ENCODE results near the gene ANXA9. TPM values are rescaled to one million over a fixed set of nuclear protein-coding genes. Genes with fewer than 3 reads are reported as not detected.

ANXA9 gene
- total RNA-seq, 2 donors from 2014 or later = not detected

DNA sequence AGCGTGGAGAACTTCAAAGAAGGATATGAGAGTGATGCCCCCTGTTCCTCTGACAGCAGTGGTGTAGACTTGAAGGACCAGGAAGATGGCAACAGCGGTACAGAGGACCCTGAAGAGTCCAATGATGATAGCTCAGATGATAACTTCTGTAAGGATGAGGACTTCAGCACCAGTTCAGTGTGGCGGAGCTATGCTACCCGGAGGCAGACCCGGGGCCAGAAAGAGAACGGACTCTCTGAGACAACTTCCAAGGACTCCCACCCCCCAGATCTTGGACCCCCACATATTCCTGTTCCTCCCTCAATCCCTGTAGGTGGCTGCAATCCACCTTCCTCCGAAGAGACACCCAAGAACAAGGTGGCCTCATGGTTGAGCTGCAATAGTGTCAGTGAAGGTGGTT lies 21.4 kb upstream of the ANXA9 start:
- TF ChIP-seq, protein P1, sequence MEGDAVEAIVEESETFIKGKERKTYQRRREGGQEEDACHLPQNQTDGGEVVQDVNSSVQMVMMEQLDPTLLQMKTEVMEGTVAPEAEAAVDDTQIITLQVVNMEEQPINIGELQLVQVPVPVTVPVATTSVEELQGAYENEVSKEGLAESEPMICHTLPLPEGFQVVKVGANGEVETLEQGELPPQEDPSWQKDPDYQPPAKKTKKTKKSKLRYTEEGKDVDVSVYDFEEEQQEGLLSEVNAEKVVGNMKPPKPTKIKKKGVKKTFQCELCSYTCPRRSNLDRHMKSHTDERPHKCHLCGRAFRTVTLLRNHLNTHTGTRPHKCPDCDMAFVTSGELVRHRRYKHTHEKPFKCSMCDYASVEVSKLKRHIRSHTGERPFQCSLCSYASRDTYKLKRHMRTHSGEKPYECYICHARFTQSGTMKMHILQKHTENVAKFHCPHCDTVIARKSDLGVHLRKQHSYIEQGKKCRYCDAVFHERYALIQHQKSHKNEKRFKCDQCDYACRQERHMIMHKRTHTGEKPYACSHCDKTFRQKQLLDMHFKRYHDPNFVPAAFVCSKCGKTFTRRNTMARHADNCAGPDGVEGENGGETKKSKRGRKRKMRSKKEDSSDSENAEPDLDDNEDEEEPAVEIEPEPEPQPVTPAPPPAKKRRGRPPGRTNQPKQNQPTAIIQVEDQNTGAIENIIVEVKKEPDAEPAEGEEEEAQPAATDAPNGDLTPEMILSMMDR (IDR thresholded peaks at IDR 0.05) = no peak
- Histone ChIP-seq H3K27me3 (replicated peaks; ENCODE audit: insufficient read depth) (no peaks in the 10 kb centered on the region), H3K4me1 (ENCODE audit: control insufficient read depth in 1 of 2, low read depth in 2 of 2) (no peaks in the 10 kb centered on the region), H3K27ac (no peak overlapping the region), H3K9me3 (no peaks in the 10 kb centered on the region), H3K36me3 (peaks cover 62% of the 10 kb centered on the region), H3K4me3 (no peak overlapping the region)
- ATAC-seq (ENCODE audit: insufficient number of reproducible peaks, low FRiP score, low read depth) (no peak), DNase-seq (ENCODE audit: low spot score) (no peak)

DNA sequence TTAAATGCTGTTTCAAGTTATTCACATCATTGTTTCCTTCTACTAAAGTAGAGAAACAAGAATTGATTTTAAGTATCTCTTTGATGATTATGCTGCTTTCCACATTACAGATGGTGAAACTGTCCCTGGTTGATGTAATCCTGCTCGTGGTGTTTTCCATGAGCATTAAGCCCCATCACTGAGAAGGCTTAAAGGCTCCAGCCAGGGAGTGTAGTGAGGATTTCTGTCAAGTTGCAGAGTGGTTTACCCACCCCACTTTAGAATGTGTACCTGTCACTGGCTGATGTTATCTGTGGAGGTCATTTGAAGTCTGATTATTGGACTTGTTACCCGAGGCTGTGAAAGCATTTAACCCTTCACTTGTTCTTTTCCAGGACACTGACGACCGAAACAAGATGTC lies 20.3 kb upstream of the ANXA9 start:
- Histone ChIP-seq H3K36me3 (peaks cover 72% of the 10 kb centered on the region), H3K27ac (no peak overlapping the region), H3K9me3 (no peaks in the 10 kb centered on the region), H3K4me3 (no peak overlapping the region), H3K4me1 (ENCODE audit: control insufficient read depth in 1 of 2, low read depth in 2 of 2) (no peaks in the 10 kb centered on the region), H3K27me3 (replicated peaks; ENCODE audit: insufficient read depth) (no peaks in the 10 kb centered on the region)
- ATAC-seq (ENCODE audit: insufficient number of reproducible peaks, low FRiP score, low read depth) (no peak), DNase-seq (ENCODE audit: low spot score) (no peak)
- TF ChIP-seq, protein P1 (IDR thresholded peaks at IDR 0.05) = no peak

DNA sequence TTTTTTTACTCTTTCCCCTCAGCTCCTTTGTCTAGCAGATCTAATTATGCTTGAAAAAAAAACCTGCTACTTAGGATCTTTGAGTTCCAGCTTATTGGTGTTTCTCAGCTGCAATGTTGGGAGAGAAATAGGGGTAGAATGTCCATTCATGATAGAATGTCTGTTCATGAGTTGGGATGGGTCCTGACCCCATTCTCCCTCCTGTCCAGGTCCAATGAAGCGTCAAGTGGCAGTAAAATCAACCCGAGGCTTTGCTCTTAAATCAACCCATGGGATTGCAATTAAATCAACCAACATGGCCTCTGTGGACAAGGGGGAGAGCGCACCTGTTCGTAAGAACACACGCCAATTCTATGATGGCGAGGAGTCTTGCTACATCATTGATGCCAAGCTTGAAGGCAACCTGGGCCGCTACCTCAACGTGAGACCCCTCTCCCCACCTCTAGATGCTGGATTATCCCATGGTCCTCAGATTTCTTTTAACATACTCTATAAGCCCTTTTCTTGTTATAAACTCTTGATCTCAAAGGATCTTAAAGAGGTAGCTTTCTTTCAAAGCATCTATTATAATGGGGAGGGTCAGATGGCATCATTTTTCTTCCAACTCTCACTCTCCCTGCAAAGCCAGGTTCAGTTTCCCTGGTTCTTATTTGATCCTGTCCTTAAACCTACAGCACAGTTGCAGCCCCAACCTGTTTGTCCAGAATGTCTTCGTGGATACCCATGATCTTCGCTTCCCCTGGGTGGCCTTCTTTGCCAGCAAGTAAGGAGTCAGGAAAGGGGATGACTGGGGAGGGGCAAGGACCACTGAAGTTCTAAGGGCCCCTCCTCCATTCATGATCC lies 18.6 kb upstream of the ANXA9 start:
- TF ChIP-seq, protein P1 (IDR thresholded peaks at IDR 0.05) = no peak
- Histone ChIP-seq H3K27ac (no peak overlapping the region), H3K4me3 (no peak overlapping the region), H3K4me1 (ENCODE audit: control insufficient read depth in 1 of 2, low read depth in 2 of 2) (no peaks in the 10 kb centered on the region), H3K9me3 (no peaks in the 10 kb centered on the region), H3K36me3 (peaks cover 86% of the 10 kb centered on the region), H3K27me3 (replicated peaks; ENCODE audit: insufficient read depth) (no peaks in the 10 kb centered on the region)
- DNase-seq (ENCODE audit: low spot score) = no peak
- ATAC-seq (ENCODE audit: insufficient number of reproducible peaks, low FRiP score, low read depth) = no peak

DNA sequence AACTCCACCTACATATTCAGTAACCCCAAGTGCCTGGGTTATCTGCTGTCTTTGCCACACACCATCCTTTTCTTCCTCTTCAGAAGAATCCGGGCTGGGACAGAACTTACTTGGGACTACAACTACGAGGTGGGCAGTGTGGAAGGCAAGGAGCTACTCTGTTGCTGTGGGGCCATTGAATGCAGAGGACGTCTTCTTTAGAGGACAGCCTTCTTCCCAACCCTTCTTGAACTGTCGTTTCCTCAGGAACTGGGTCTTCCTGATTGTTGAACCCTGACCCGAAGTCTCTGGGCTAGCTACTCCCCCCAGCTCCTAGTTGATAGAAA lies 18.0 kb upstream of the ANXA9 start:
- TF ChIP-seq, protein P1 (IDR thresholded peaks at IDR 0.05) = no peak
- no peak overlapping the region for H3K4me3 ChIP-seq
- no peaks in the 10 kb centered on the region for H3K4me1 ChIP-seq (ENCODE audit: control insufficient read depth in 1 of 2, low read depth in 2 of 2)
- H3K9me3 ChIP-seq = no peaks in the 10 kb centered on the region
- peaks cover 88% of the 10 kb centered on the region for H3K36me3 ChIP-seq
- no peak for DNase-seq (ENCODE audit: low spot score)
- no peak overlapping the region for H3K27ac ChIP-seq
- H3K27me3 ChIP-seq (replicated peaks; ENCODE audit: insufficient read depth) = no peaks in the 10 kb centered on the region
- no peak for ATAC-seq (ENCODE audit: insufficient number of reproducible peaks, low FRiP score, low read depth)

DNA sequence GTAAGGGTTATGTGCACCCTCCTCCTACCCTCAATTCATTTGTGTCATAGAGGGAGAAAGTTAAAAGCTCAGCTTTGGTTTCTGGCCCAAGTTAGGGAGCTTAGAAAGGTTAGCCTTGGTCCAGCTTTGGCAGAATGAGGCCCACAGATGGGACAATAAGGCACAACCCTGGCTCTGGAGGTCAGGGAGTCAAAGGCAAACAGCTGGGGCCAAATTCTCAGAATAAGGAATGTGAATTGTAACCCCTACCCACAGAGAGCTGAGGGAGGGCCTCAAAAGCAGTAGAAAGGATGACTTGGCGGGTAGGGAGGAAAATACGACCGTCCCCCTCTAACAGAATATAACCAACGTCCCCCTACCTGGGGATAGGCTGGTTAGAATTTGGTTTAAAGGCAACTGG lies 16.5 kb upstream of the ANXA9 start:
- Histone ChIP-seq H3K36me3 (peaks cover 77% of the 10 kb centered on the region), H3K27ac (no peak overlapping the region), H3K27me3 (replicated peaks; ENCODE audit: insufficient read depth) (no peaks in the 10 kb centered on the region), H3K4me1 (ENCODE audit: control insufficient read depth in 1 of 2, low read depth in 2 of 2) (peaks cover 6 to 10% of the 10 kb centered on the region in 2 donors), H3K9me3 (no peaks in the 10 kb centered on the region), H3K4me3 (no peak overlapping the region)
- TF ChIP-seq, protein P1 (IDR thresholded peaks at IDR 0.05) = no peak
- DNase-seq (ENCODE audit: low spot score) (no peak), ATAC-seq (ENCODE audit: insufficient number of reproducible peaks, low FRiP score, low read depth) (no peak)
